Endodermal cell (in vitro differentiated cells): ENCODE results near the gene COASY. TPM values are rescaled to one million over a fixed set of nuclear protein-coding genes. Genes with fewer than 3 reads are reported as not detected.
"Not testable (repeated sequence)": the region's sequence is repeated elsewhere in the genome, so short reads cannot be mapped to it uniquely, and the experiment has no call there.

Source experiments
- DNase-seq: peaks from one replicate; pipeline ENCODE4 v3.0.0-alpha.2; 2017
- H3K27ac ChIP-seq: 2 replicates; pipeline ENCODE4 v1.5.1; 2013; ENCODE audit warnings: mild to moderate bottlenecking, low read depth, low read length, moderate library complexity
- H3K27me3 ChIP-seq: 2 replicates; pipeline ENCODE4 v1.6.1; 2013; ENCODE audit warnings: mild to moderate bottlenecking, low read length, moderate library complexity; ENCODE audit not compliant: insufficient read depth, control insufficient read depth, poor library complexity, severe bottlenecking
- H3K36me3 ChIP-seq: 2 replicates; pipeline ENCODE4 v1.7.0; 2013; ENCODE audit warnings: mild to moderate bottlenecking, low read length, moderate library complexity; ENCODE audit not compliant: control insufficient read depth, insufficient read depth
- H3K4me1 ChIP-seq: one replicate; pipeline ENCODE4 v1.7.0; 2013; ENCODE audit warnings: low read length; ENCODE audit not compliant: control insufficient read depth, insufficient read depth
- H3K4me3 ChIP-seq: 2 replicates; pipeline ENCODE4 v1.5.1; 2013; ENCODE audit warnings: mild to moderate bottlenecking, low read length, moderate library complexity
- H3K9ac ChIP-seq: 2 replicates; pipeline ENCODE4 v1.6.1; 2013; ENCODE audit warnings: mild to moderate bottlenecking, low read length, moderate library complexity; ENCODE audit not compliant: poor library complexity, severe bottlenecking; ENCODE audit errors: extremely low read depth
- H3K9me3 ChIP-seq: 2 replicates; pipeline ENCODE4 v1.6.1; 2013; ENCODE audit warnings: mild to moderate bottlenecking, low read length, moderate library complexity; ENCODE audit not compliant: control insufficient read depth
- H3K27ac Mint-ChIP-seq: 2 replicates; pipeline ENCODE4 v1.8.0; 2020; ENCODE audit warnings: mixed read lengths
- H3K27me3 Mint-ChIP-seq: 2 replicates; pipeline ENCODE4 v1.8.0; 2021; ENCODE audit warnings: mild to moderate bottlenecking, mixed read lengths; ENCODE audit not compliant: insufficient read depth
- H3K36me3 Mint-ChIP-seq: 2 replicates; pipeline ENCODE4 v1.8.0; 2020; ENCODE audit warnings: low read depth, mixed read lengths
- H3K4me1 Mint-ChIP-seq: 2 replicates; pipeline ENCODE4 v1.8.0; 2020; ENCODE audit warnings: mixed read lengths
- H3K4me3 Mint-ChIP-seq: 2 replicates; pipeline ENCODE4 v1.8.0; 2020; ENCODE audit warnings: mild to moderate bottlenecking, moderate library complexity, mixed read lengths
- H3K9me3 Mint-ChIP-seq: 2 replicates; pipeline ENCODE4 v1.8.0; 2020; ENCODE audit warnings: mild to moderate bottlenecking, mixed read lengths
- WGBS, 2 experiments: methylation state at CpG; one replicate each; pipeline versions ENCODE4 v1.1.5 to v1.1.7; 2013; ENCODE audit warnings: missing lambda C conversion rate in 2 of 2, mixed read lengths in 1 of 2; ENCODE audit not compliant: insufficient coverage in 1 of 2, insufficient read length in 1 of 2; 5-methylcytosine and 5-hydroxymethylcytosine counted together
- total RNA-seq, 2 donors: library from RNA; stranded (reverse); fragmentation: NEBNext Ultra II Directional in 1 of 2; extraction: Animal tissue kit (Norgen Biotek cat#: 25700) in 1 of 2; gene quantifications; 2 replicates in 1 of 2; 3 replicates in 1 of 2; pipeline ENCODE4 v1.2.1, GENCODE V29; 2021
- TF ChIP-seq, protein P1 (sequence below): fragments of 200-600 bp; sonication (generic); conservative IDR thresholded peaks from 2 replicates; pipeline ENCODE4 v1.5.0; 2021; ENCODE audit warnings: antibody characterized with exemption, mild to moderate bottlenecking

COASY gene
- total RNA-seq, 2 donors from 2014 or later: 97.7 to 99.4 TPM

DNA sequence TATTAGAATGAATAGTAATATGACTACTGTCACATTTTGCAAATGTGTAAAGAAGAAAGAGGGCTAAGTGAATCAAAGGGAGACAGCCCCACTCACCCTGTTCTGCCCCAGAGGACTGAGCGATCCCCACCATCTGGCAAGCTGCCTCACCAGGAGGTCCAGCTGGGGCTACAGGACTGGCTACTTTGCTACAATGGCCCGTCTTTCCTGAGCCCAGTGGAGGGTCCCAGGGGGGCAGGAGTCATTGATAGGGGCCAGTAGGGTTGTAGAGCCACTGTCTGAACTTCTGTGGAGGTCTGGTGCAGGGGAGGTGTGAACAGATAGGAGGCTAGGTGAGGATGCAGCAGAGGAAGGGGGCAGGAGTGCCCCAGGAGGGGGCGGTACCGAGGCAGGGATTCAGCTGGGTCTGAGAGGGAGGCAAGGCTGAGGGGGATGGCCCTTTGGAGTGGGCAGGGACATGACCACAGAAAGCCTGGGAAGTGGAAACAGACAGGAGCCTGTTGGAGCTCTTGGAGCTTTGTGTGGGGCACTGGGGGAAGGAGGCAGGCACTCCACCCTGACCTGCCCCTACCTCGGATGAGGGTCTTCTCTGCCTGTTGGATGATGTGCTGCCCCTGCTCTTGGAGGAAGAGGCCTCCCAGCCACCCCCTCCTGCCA is 5.9 kb upstream of the COASY start:
- not testable (repeated sequence) for H3K9me3 ChIP-seq, H3K27me3 ChIP-seq, H3K27ac ChIP-seq, H3K36me3 Mint-ChIP-seq, H3K9ac ChIP-seq, H3K27me3 Mint-ChIP-seq, H3K9me3 Mint-ChIP-seq, H3K36me3 ChIP-seq, H3K4me1 ChIP-seq, H3K4me3 ChIP-seq
- peak; percentile 95 for DNase-seq
- TF ChIP-seq, protein P1, sequence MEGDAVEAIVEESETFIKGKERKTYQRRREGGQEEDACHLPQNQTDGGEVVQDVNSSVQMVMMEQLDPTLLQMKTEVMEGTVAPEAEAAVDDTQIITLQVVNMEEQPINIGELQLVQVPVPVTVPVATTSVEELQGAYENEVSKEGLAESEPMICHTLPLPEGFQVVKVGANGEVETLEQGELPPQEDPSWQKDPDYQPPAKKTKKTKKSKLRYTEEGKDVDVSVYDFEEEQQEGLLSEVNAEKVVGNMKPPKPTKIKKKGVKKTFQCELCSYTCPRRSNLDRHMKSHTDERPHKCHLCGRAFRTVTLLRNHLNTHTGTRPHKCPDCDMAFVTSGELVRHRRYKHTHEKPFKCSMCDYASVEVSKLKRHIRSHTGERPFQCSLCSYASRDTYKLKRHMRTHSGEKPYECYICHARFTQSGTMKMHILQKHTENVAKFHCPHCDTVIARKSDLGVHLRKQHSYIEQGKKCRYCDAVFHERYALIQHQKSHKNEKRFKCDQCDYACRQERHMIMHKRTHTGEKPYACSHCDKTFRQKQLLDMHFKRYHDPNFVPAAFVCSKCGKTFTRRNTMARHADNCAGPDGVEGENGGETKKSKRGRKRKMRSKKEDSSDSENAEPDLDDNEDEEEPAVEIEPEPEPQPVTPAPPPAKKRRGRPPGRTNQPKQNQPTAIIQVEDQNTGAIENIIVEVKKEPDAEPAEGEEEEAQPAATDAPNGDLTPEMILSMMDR: peak; percentile 71
- Mint-ChIP-seq H3K4me3 (peak overlapping the region; percentile 82), H3K4me1 (peaks cover 16% of the 10 kb centered on the region), H3K27ac (peak overlapping the region; percentile 94)
- 40% methylated on average over 5 of the region's 5 CpGs; no CpG with 5 or more reads in 1 of the 2 experiments for WGBS, 2 experiments

DNA sequence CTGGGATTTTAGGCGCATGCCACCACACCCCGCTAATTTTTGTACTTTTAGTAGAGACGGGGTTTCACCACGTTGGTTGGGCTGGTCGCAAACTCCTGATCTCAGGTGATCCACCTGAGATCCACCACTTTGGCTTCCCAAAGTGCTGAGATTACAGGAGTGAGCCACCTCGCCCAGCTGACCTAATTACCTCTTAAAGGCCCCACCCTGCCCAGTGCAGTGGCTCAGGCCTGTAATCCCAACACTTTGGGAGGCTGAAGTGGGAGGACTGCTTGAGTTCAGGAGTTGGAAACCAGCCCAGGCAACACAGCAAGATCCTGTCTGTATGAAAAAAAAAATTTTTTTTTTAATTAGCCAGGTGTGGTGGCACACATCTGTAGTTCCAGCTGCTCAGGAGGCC is 2.9 kb upstream of the COASY start:
- WGBS, 2 experiments: 96 to 97% methylated on average over 5 to 6 of the region's 6 CpGs
- H3K4me3 Mint-ChIP-seq: no peak overlapping the region
- peaks cover 29% of the 10 kb centered on the region for H3K4me1 Mint-ChIP-seq
- H3K36me3 Mint-ChIP-seq: peaks cover 6% of the 10 kb centered on the region
- DNase-seq: no peak
- no peaks in the 10 kb centered on the region for H3K9me3 Mint-ChIP-seq
- H3K27ac Mint-ChIP-seq: no peak overlapping the region
- H3K4me3 ChIP-seq: no peak overlapping the region
- no peaks in the 10 kb centered on the region for H3K27me3 ChIP-seq
- H3K4me1 ChIP-seq: no peaks in the 10 kb centered on the region
- H3K27ac ChIP-seq: no peak overlapping the region
- H3K36me3 ChIP-seq: peaks cover 4% of the 10 kb centered on the region
- TF ChIP-seq, protein P1: no peak
- no peak overlapping the region for H3K9ac ChIP-seq
- H3K27me3 Mint-ChIP-seq: no peaks in the 10 kb centered on the region
- no peaks in the 10 kb centered on the region for H3K9me3 ChIP-seq

DNA sequence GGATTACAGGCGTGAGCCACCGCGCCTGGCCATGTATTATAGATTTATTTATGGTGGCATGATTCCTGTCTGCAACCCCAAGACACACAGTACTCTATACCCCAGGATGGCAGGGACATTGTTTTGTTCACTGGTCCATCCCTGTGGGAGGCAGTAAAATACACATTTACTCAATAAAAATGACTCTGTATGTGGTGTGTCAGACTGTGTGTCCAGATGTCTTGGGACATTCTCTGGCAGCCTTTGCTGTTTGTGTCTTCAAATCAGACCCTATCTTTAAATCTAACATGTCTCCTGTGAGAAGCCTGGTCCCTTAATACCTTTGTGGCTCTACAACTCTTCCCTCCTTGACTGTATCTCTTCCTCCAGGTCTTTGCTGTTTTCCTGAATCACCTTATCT is 1.7 kb upstream of the COASY start:
- no peak overlapping the region for H3K4me3 ChIP-seq
- Mint-ChIP-seq H3K27ac (no peak overlapping the region), H3K27me3 (no peaks in the 10 kb centered on the region), H3K4me1 (peaks cover 26% of the 10 kb centered on the region), H3K9me3 (no peaks in the 10 kb centered on the region), H3K4me3 (no peak overlapping the region), H3K36me3 (peaks cover 6% of the 10 kb centered on the region)
- no peak for DNase-seq
- no peaks in the 10 kb centered on the region for H3K4me1 ChIP-seq
- H3K9ac ChIP-seq: no peak overlapping the region
- no peaks in the 10 kb centered on the region for H3K27me3 ChIP-seq
- TF ChIP-seq, protein P1: no peak
- no peak overlapping the region for H3K27ac ChIP-seq
- H3K36me3 ChIP-seq: peaks cover 16% of the 10 kb centered on the region
- WGBS, 2 experiments: 80% methylated on average over 2 of the region's 3 CpGs; no CpG with 5 or more reads in 1 of the 2 experiments
- no peaks in the 10 kb centered on the region for H3K9me3 ChIP-seq
